Central memory CD8-positive, alpha-beta T cell (primary cell): Measurements from ENCODE around the gene ZNF260.

Experiments used
- ATAC-seq: fragments of 150-1000 bp; cut with Tn5 transposase; replicated peaks from 2 replicates; pipeline ENCODE4 v1.10.0; 2022; ENCODE audit warnings: mild to moderate bottlenecking, moderate FRiP score, moderate number of reproducible peaks; ENCODE audit not compliant: poor library complexity, severe bottlenecking; ENCODE audit errors: extremely low read depth
- DNase-seq, 2 donors: peaks; one replicate each; pipeline ENCODE4 v3.0.0; 2021; ENCODE audit warnings: low spot score in 2 of 2
- H3K27ac Mint-ChIP-seq: one replicate; pipeline ENCODE4 v1.8.0; 2022; ENCODE audit warnings: low read depth, mild to moderate bottlenecking, moderate library complexity, mixed read lengths
- H3K27me3 Mint-ChIP-seq: one replicate; pipeline ENCODE4 v1.8.0; 2022; ENCODE audit warnings: mixed read lengths
- H3K36me3 Mint-ChIP-seq: one replicate; pipeline ENCODE4 v1.8.0; 2022; ENCODE audit warnings: mild to moderate bottlenecking, moderate library complexity, mixed read lengths; ENCODE audit not compliant: insufficient read depth
- H3K4me1 Mint-ChIP-seq: one replicate; pipeline ENCODE4 v1.8.0; 2022; ENCODE audit warnings: mixed read lengths
- H3K4me3 Mint-ChIP-seq: one replicate; pipeline ENCODE4 v1.8.0; 2022; ENCODE audit warnings: mild to moderate bottlenecking, moderate library complexity, mixed read lengths
- H3K9me3 Mint-ChIP-seq: one replicate; pipeline ENCODE4 v1.8.0; 2022; ENCODE audit warnings: mixed read lengths

The ZNF260 gene

GRCh38 chr19:36483653-36484052 lies 44.4 kb downstream of the ZNF260 start:
- Mint-ChIP-seq H3K9me3 (no peaks in the 10 kb centered on the region), H3K27ac (no peak overlapping the region), H3K36me3 (no peaks in the 10 kb centered on the region), H3K4me3 (no peak overlapping the region), H3K4me1 (peaks cover 14% of the 10 kb centered on the region), H3K27me3 (no peaks in the 10 kb centered on the region)
- no peak for DNase-seq
- ATAC-seq = no peak

GRCh38 chr19:36482876-36483275 lies 45.2 kb downstream of the ZNF260 start:
- DNase-seq (no peak), ATAC-seq (no peak)
- Mint-ChIP-seq H3K4me3 (no peak overlapping the region), H3K27me3 (no peaks in the 10 kb centered on the region), H3K36me3 (no peaks in the 10 kb centered on the region), H3K4me1 (peaks cover 7% of the 10 kb centered on the region), H3K27ac (no peak overlapping the region), H3K9me3 (peaks cover 5% of the 10 kb centered on the region)
